SU-DHL-6 (cell line): ENCODE data around the gene FKBP1A.

ENCODE experiments used
- H2AFZ ChIP-seq: fragments of 200-600 bp; sonication (generic); 2 replicates; pipeline ENCODE4 v1.6.1; 2014; ENCODE audit warnings: low read depth, mild to moderate bottlenecking, moderate library complexity, mixed read lengths, antibody characterized with exemption, low read length; ENCODE audit not compliant: severe bottlenecking
- H3F3A ChIP-seq: fragments of 200-600 bp; shearing (Covaris generic); 2 replicates; pipeline ENCODE4 v1.6.0; 2016; ENCODE audit warnings: antibody characterized with exemption, mild to moderate bottlenecking; ENCODE audit not compliant: insufficient read depth
- H3K27ac ChIP-seq: fragments of 200-600 bp; sonication (generic); 2 replicates; pipeline ENCODE4 v1.5.1; 2016; ENCODE audit warnings: low read depth, mild to moderate bottlenecking, low read length, moderate library complexity, mixed read lengths
- H3K27me3 ChIP-seq: fragments of 200-600 bp; sonication (generic), shearing (Covaris generic); 2 replicates; pipeline ENCODE4 v1.6.0; 2014; ENCODE audit warnings: mild to moderate bottlenecking, low read length
- H3K36me3 ChIP-seq: fragments of 200-600 bp; sonication (generic); 2 replicates; pipeline ENCODE4 v1.6.1; 2014; ENCODE audit warnings: mild to moderate bottlenecking, low read length, mixed read lengths
- H3K4me2 ChIP-seq: fragments of 300-600, 200-600 bp; shearing (Covaris generic), sonication (generic); 2 replicates; pipeline ENCODE4 v1.6.0; 2014; ENCODE audit warnings: low read length, low read depth, mild to moderate bottlenecking; ENCODE audit not compliant: poor library complexity, severe bottlenecking
- H3K4me3 ChIP-seq: fragments of 200-600 bp; sonication (generic); 2 replicates; pipeline ENCODE4 v1.5.1; 2014; ENCODE audit warnings: antibody characterized with exemption, low read length, mild to moderate bottlenecking, mixed read lengths; ENCODE audit not compliant: insufficient read depth, poor library complexity, severe bottlenecking
- H3K79me2 ChIP-seq: fragments of 200-600 bp; sonication (generic); 2 replicates; pipeline ENCODE4 v1.6.1; 2014; ENCODE audit warnings: mild to moderate bottlenecking, low read length, moderate library complexity; ENCODE audit not compliant: insufficient read depth
- H3K9ac ChIP-seq: fragments of 200-600 bp; sonication (generic); 2 replicates; pipeline ENCODE4 v1.7.0; 2014; ENCODE audit warnings: mild to moderate bottlenecking, low read length
- H3K9me2 ChIP-seq: fragments of 200-600 bp; sonication (generic); replicated peaks from 2 replicates; pipeline ENCODE4 v1.6.1; 2014; ENCODE audit warnings: low read length; ENCODE audit not compliant: insufficient read depth
- H3K9me3 ChIP-seq: fragments of 200-600 bp; sonication (generic); 2 replicates; pipeline ENCODE4 v1.6.1; 2014; ENCODE audit warnings: low read length, mixed read lengths; ENCODE audit not compliant: insufficient read depth
- H4K20me1 ChIP-seq: fragments of 200-600 bp; sonication (generic); 2 replicates; pipeline ENCODE4 v1.6.1; 2014; ENCODE audit warnings: low read depth, mild to moderate bottlenecking, antibody characterized with exemption, low read length, moderate library complexity, mixed read lengths
- CTCF ChIP-seq: fragments of 200-600 bp; sonication (generic); IDR thresholded peaks from one replicate; pipeline ENCODE4 v1.5.1; 2017; ENCODE audit warnings: antibody characterized with exemption, mild to moderate bottlenecking, low read length, moderate library complexity; ENCODE audit not compliant: insufficient read depth, poor library complexity, severe bottlenecking
- EZH2phosphoT487 ChIP-seq: fragments of 200-600 bp; sonication (generic), shearing (Covaris generic); conservative IDR thresholded peaks from 2 replicates; pipeline ENCODE4 v1.6.1; 2018; ENCODE audit warnings: mild to moderate bottlenecking, antibody characterized with exemption, low read length, moderate library complexity, mixed read lengths

The FKBP1A gene

GRCh38 chr20:1392693-1393506, at the start of gene FKBP1A:
Gene FKBP1A, minus strand, starts transcription at chr20:1393054. Its CDS starts 56 bp downstream, at chr20:1392998.
- Histone ChIP-seq H3K79me2 (peaks cover 47% of the 10 kb centered on the region), H2AFZ (peak within 1 kb of the TSS; percentile 64), H3K36me3 (no peaks in the 10 kb centered on the region), H3K27ac (peak within 1 kb of the TSS; percentile 54), H3F3A (no peaks in the 10 kb centered on the region), H3K27me3 (no peaks in the 10 kb centered on the region), H3K9me3 (no peaks in the 10 kb centered on the region), H3K4me3 (peak within 1 kb of the TSS; percentile 81), H3K9ac (peak within 1 kb of the TSS; percentile 93), H4K20me1 (no peaks in the 10 kb centered on the region; the same call in 1 of the 2 replicates), H3K9me2 (no peaks in the 10 kb centered on the region), H3K4me2 (peak within 1 kb of the TSS; percentile 79)
- TF ChIP-seq EZH2phosphoT487: no peak

DNA sequence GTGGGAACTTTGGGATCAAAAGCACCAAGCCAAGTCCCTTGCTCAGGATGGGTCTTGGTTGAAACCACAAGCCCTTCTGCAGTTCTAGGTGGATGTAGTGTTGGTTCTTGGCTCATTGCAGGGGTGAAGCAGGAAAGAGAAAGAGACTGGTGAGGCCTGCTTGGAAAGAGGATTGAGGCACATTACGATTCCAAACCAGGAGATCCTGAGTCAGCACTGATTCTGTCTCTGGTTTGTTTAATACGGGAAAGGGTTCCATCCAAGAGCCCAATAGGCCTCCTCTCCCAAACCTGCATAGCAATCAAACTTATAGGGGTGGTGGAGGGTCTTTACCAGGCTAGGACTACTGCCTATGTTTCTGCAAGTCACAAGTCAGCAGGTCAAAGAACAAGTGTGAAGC, 49.5 kb upstream of the FKBP1A start:
- Histone ChIP-seq H3K4me3 (no peak overlapping the region), H3F3A (no peaks in the 10 kb centered on the region), H3K4me2 (no peak overlapping the region), H3K9me3 (no peaks in the 10 kb centered on the region), H3K36me3 (no peaks in the 10 kb centered on the region), H4K20me1 (no peaks in the 10 kb centered on the region), H3K27ac (no peak overlapping the region), H3K79me2 (no peaks in the 10 kb centered on the region), H3K27me3 (no peaks in the 10 kb centered on the region), H3K9ac (no peak overlapping the region), H2AFZ (no peak overlapping the region), H3K9me2 (no peaks in the 10 kb centered on the region)
- TF ChIP-seq EZH2phosphoT487 (no peak), CTCF (no peak)

DNA sequence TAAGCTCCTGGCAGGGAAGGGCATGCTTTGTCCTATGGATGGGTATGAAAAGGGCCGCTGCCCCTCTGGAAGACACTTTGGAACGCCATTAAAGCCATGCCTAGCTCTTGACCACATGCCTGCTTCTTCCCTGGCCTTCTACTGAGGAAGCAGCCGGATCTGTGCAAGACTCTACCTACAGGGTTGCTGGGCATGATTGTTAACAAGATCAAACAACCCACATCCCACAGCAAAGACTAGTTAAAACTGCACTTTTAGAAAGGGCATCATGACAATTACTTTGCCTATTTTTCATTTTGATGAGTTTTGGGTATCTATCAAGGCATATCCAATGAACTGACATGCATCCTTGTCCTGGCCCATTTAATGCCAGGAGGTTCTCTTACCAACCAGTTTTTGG, 48.3 kb upstream of the FKBP1A start:
- H3K9me3 ChIP-seq: no peaks in the 10 kb centered on the region
- no peaks in the 10 kb centered on the region for H3K36me3 ChIP-seq
- no peaks in the 10 kb centered on the region for H3K27me3 ChIP-seq
- no peak overlapping the region for H3K9ac ChIP-seq
- H2AFZ ChIP-seq: no peak overlapping the region
- TF ChIP-seq CTCF: no peak
- no peak for TF ChIP-seq EZH2phosphoT487
- no peak overlapping the region for H3K4me3 ChIP-seq
- no peaks in the 10 kb centered on the region for H3F3A ChIP-seq
- H3K4me2 ChIP-seq: no peak overlapping the region
- no peaks in the 10 kb centered on the region for H4K20me1 ChIP-seq
- no peaks in the 10 kb centered on the region for H3K79me2 ChIP-seq
- no peaks in the 10 kb centered on the region for H3K9me2 ChIP-seq
- H3K27ac ChIP-seq: no peak overlapping the region

DNA sequence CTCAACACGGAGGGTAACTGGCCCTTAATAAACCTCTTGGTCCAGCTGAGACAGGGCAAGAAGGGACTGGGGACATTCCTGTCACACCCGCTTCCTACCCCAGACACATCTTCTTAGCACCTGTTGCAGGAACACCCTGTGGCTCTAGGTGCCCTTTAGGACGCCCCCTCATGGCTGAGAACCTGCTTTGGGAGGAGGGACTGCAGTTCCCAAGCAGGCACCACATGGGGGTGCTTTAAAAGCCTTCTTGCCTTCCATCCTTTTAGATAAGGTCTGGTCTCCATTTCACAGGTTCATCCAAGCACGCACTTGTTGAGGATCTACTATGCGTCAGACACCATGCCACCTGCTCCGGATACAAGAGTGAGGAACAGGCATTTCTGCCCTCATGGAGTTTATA, 47.2 kb upstream of the FKBP1A start:
- TF ChIP-seq EZH2phosphoT487: no peak
- TF ChIP-seq CTCF: peak; percentile 77

More for the DNA sequence above, 47.2 kb upstream of the FKBP1A start:
- Histone ChIP-seq H3K9ac (no peak overlapping the region), H4K20me1 (no peaks in the 10 kb centered on the region), H3K9me2 (no peaks in the 10 kb centered on the region), H2AFZ (no peak overlapping the region), H3K27me3 (no peaks in the 10 kb centered on the region), H3F3A (no peaks in the 10 kb centered on the region), H3K4me2 (no peak overlapping the region), H3K9me3 (no peaks in the 10 kb centered on the region), H3K27ac (no peak overlapping the region), H3K79me2 (no peaks in the 10 kb centered on the region), H3K36me3 (no peaks in the 10 kb centered on the region), H3K4me3 (no peak overlapping the region)
